Left lung (tissue), 10 donors: ENCODE measurements around the gene SLC41A3. TPM values are rescaled to one million over a fixed set of nuclear protein-coding genes. Genes with fewer than 3 reads are reported as not detected.

Experiments used
- ATAC-seq: fragments of 200-7000 bp; cut with Tn5 transposase; one replicate; pipeline ENCODE4 v1.9.1; 2020; ENCODE audit warnings: moderate library complexity
- DNase-seq, 4 donors: peaks; one replicate each; pipeline ENCODE4 v3.0.0-alpha.2; 2013 to 2020
- H3K27ac ChIP-seq, 2 donors: fragments of 200-600 bp; sonication (generic) in 1 of 2; one replicate each; pipeline versions ENCODE4 v1.5.0 to v1.8.0; 2020 to 2021
- H3K27me3 ChIP-seq, 2 donors: fragments of 200-600 bp; sonication (generic) in 1 of 2; one replicate each; pipeline versions ENCODE4 v1.5.0 to v1.8.0; 2020 to 2021
- H3K36me3 ChIP-seq, 2 donors: fragments of 200-600 bp; sonication (generic) in 1 of 2; one replicate each; pipeline versions ENCODE4 v1.5.0 to v1.8.0; 2020 to 2021
- H3K4me1 ChIP-seq, 2 donors: fragments of 200-600 bp; one replicate each; pipeline ENCODE4 v1.8.0; 2021
- H3K4me3 ChIP-seq, 2 donors: fragments of 200-600 bp; sonication (generic) in 1 of 2; one replicate each; pipeline versions ENCODE4 v1.5.0 to v1.8.0; 2020 to 2021; ENCODE audit warnings: mild to moderate bottlenecking in 1 of 2
- H3K9me3 ChIP-seq, 2 donors: fragments of 200-600 bp; sonication (generic) in 1 of 2; one replicate each; pipeline versions ENCODE4 v1.5.0 to v1.8.0; 2020 to 2021
- intact Hi-C, 2 donors: fragments of 100-400 bp; cut with DNase I; formaldehyde crosslinking; loops; one replicate each; pipeline versions ENCODE4 v1.11.2 to v1.14.2; 2022
- polyA plus RNA-seq, 6 donors: library from polyadenylated mRNA; unstranded; fragments of 120-200 nt; gene quantifications; one replicate each; pipeline ENCODE4 v1.2.1, GENCODE V29; 2013; ENCODE audit not compliant: insufficient read length in 6 of 6
- total RNA-seq, 2 donors: library from RNA; stranded (reverse); fragmentation: NEBNext Ultra II Directional; extraction: Animal tissue kit (Norgen Biotek cat#: 25700); gene quantifications; one replicate each; pipeline ENCODE4 v1.2.1, GENCODE V29; 2021
- TF ChIP-seq, protein P1 (sequence below), 2 donors: fragments of 200-600 bp; sonication (generic) in 1 of 2; IDR thresholded peaks; one replicate each; pipeline versions ENCODE4 v1.5.0 to v1.8.0; 2021; ENCODE audit warnings: antibody characterized with exemption in 2 of 2
- donor health status: DM: no; HTN: yes; CAD: no.
- donor health status: DM: no; HTN: no; CAD: no.

SLC41A3 gene
- total and polyA plus RNA-seq, 8 donors = 35.1 to 69.5 (median 59.0) TPM

DNA sequence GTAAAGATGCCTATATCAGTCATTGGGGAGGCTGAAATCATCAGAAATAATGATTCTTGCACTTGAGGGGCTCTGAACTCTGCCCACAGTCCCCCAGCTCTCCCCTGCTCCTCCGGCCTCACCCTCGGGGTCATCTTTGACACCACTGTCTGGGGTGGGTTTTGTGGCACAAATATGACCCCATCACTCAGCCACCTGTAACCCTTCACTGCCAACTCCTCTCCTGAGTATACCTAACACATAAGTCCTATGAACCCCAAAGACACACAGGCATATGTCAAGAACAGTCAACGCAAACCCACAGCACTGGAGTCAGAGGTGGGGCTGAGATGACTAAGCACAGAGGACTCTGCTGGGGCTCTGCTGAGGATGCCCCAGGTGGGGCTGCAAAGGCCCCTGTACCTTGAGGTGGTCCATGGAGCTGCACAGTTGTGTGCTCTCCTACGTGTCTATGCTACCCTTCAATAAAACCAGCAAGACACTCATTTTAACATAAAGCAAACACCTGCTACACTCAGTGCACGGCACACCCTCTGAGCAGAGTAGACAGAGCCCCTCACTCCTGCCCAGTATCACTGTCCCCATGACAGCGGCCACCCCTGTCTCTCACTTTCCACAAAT is 29.9 kb downstream of the SLC41A3 start:
- no peak overlapping the region for H3K27ac ChIP-seq
- no peak for DNase-seq
- TF ChIP-seq, protein P1, sequence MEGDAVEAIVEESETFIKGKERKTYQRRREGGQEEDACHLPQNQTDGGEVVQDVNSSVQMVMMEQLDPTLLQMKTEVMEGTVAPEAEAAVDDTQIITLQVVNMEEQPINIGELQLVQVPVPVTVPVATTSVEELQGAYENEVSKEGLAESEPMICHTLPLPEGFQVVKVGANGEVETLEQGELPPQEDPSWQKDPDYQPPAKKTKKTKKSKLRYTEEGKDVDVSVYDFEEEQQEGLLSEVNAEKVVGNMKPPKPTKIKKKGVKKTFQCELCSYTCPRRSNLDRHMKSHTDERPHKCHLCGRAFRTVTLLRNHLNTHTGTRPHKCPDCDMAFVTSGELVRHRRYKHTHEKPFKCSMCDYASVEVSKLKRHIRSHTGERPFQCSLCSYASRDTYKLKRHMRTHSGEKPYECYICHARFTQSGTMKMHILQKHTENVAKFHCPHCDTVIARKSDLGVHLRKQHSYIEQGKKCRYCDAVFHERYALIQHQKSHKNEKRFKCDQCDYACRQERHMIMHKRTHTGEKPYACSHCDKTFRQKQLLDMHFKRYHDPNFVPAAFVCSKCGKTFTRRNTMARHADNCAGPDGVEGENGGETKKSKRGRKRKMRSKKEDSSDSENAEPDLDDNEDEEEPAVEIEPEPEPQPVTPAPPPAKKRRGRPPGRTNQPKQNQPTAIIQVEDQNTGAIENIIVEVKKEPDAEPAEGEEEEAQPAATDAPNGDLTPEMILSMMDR (IDR thresholded peaks at IDR 0.05) = no peak
- no peaks in the 10 kb centered on the region for H3K27me3 ChIP-seq
- no peaks in the 10 kb centered on the region for H3K9me3 ChIP-seq
- no peak for ATAC-seq
- no peak overlapping the region for H3K4me3 ChIP-seq
- no peaks in the 10 kb centered on the region for H3K4me1 ChIP-seq
- peaks cover 0 to 4% of the 10 kb centered on the region in 2 donors for H3K36me3 ChIP-seq
- intact Hi-C loops = no loop called here

DNA sequence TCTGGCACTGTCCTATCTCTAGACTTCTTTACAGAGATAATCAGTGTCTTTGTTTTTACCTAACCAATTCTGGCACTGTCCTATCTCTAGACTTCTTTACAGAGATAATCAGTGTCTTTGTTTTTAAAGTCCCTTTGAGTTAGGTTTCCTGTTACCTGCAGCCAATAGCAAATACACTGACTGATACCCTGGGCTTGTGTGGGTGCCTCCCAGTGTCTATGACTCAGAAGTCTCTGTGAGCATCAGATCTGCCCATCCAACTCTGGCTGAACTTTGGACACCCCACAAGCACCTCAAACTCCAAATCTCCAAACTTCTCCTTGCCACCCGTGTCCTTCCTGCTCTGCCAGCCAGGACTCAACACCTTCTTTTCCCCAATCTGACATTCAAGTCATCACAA is 30.4 kb downstream of the SLC41A3 start:
- intact Hi-C loops = no loop called here
- DNase-seq (no peak), ATAC-seq (no peak)
- H3K9me3 ChIP-seq = no peaks in the 10 kb centered on the region
- no peak overlapping the region for H3K27ac ChIP-seq
- H3K4me3 ChIP-seq = no peak overlapping the region
- H3K36me3 ChIP-seq = peaks cover 0 to 9% of the 10 kb centered on the region in 2 donors
- TF ChIP-seq, protein P1 (IDR thresholded peaks at IDR 0.05) = no peak
- H3K4me1 ChIP-seq = no peaks in the 10 kb centered on the region
- no peaks in the 10 kb centered on the region for H3K27me3 ChIP-seq

DNA sequence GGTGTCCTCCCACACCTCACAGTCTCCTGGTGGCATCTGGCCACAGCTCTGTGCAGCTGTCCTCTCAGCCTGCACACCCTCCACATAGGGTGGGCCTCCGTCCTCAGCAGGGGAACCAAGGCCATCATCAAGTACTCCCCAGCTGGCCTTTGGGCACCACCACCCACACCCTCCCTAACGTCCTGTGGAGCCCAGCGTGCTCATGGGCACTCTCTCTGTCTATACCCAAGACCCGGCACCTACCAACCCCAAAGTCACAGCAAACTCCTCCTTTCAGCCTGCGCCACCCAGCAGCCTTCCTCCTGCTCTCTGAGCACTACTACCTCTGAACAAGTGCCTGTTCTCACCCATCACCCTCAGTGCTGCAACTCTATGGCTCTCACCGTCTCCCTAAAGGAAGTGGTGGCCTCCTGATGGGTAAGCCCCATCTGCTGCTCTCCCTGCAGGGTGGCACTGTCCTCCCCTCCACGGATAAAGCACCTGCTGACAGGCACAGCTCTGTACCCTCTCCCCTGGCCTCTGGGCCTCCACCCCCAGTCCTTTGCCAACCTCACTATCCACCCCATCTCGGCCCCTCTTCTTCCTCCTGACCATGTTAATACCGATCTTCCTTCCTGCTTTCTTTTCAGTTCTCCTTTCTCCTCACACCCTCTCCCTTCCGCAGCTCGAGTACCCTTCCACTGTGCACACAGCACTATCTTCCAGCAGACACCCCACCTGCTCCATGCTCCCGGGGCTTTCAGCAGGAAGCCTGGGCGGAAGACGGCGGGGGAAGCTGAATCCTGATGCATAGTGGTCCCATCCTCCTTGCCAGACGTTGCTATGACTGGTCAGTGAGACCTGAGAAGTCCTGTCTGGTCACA is 31.5 kb downstream of the SLC41A3 start:
- TF ChIP-seq, protein P1 (IDR thresholded peaks at IDR 0.05) = no peak
- Histone ChIP-seq H3K27me3 (no peaks in the 10 kb centered on the region), H3K27ac (no peak overlapping the region), H3K4me3 (no peak overlapping the region), H3K36me3 (peaks cover 0 to 11% of the 10 kb centered on the region in 2 donors), H3K4me1 (no peaks in the 10 kb centered on the region), H3K9me3 (no peaks in the 10 kb centered on the region)
- no peak for DNase-seq
- intact Hi-C loops = no loop called here
- ATAC-seq = no peak

DNA sequence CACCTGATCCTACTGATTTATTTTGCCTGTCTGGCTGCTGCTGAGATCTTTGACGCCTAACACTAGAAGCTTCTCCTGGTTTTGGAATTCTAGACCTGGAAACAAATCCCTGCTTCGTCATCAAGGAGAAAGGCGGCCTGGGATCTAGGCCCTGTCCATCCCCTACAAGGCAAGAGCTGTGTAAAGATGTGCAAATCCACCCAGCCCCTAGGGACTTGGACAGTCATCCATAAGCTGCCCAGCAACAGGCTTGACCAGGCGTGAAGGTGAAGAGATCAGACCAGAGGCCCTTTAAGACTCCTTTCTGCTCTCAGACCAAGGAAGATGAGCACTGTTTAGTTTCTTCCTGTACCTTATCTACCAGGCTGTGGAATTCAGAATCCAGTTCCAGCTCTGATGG is 32.2 kb downstream of the SLC41A3 start:
- Histone ChIP-seq H3K27ac (no peak overlapping the region), H3K4me1 (no peaks in the 10 kb centered on the region), H3K27me3 (no peaks in the 10 kb centered on the region), H3K36me3 (peaks cover 0 to 11% of the 10 kb centered on the region in 2 donors), H3K9me3 (no peaks in the 10 kb centered on the region), H3K4me3 (no peak overlapping the region)
- intact Hi-C loops = no loop called here
- no peak for DNase-seq
- TF ChIP-seq, protein P1 (IDR thresholded peaks at IDR 0.05) = no peak
- no peak for ATAC-seq

DNA sequence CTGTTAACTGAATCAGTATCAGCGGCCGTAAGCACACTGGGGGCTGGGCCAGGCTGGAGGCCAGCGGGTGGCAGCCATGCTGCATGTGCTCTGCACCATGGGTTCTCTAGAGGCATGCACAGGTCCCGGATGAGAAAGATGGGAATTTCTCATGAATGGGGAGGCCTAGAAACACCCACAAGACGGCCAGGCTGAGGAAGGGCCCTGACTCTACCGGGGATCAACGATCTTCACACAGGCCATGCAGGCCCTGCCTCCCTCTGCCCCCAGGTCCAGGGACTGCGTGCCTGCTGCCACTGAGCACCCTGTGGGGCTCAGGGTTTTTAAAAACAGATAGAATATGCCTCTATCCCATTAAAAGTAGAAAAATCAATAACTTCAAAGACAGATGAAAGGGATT is 32.7 kb downstream of the SLC41A3 start:
- intact Hi-C loops = no loop called here
- Histone ChIP-seq H3K4me1 (no peaks in the 10 kb centered on the region), H3K4me3 (no peak overlapping the region), H3K36me3 (peaks cover 0 to 11% of the 10 kb centered on the region in 2 donors), H3K27ac (no peak overlapping the region), H3K9me3 (no peaks in the 10 kb centered on the region), H3K27me3 (no peaks in the 10 kb centered on the region)
- no peak for ATAC-seq
- DNase-seq = no peak
- TF ChIP-seq, protein P1 (IDR thresholded peaks at IDR 0.05) = no peak
